ENCODE data around the gene SYNJ2BP.
"Not testable (repeated sequence)": the region's sequence is repeated elsewhere in the genome, so short reads cannot be mapped to it uniquely, and the experiment has no call there.

The SYNJ2BP gene

GRCh38 chr14:70416725-70417349 is at the start of gene SYNJ2BP:
Gene SYNJ2BP, minus strand, starts transcription at chr14:70417090. Its CDS starts 127 bp downstream, at chr14:70416963.
- peak; percentile 87 for DNase-seq

- DNase-seq = no peak
Observed at GRCh38 chr14:70454731-70455130, 37.8 kb upstream of the SYNJ2BP start.

GRCh38 chr14:70451874-70452273 is 35.0 kb upstream of the SYNJ2BP start, which contains the start of gene ADAM21:
Gene ADAM21, plus strand, starts transcription at chr14:70452174. Its CDS starts 5,326 bp downstream, at chr14:70457500.
- DNase-seq = no peak

GRCh38 chr14:70448633-70449340 is 31.9 kb upstream of the SYNJ2BP start:
- no peak for DNase-seq

GRCh38 chr14:70442750-70443149 is 25.9 kb upstream of the SYNJ2BP start:
- no peak for DNase-seq

GRCh38 chr14:70441641-70442040 is 24.8 kb upstream of the SYNJ2BP start:
- no peak for DNase-seq

GRCh38 chr14:70436867-70437266 is 20.0 kb upstream of the SYNJ2BP start:
- DNase-seq = no peak

- DNase-seq = not testable (repeated sequence)
Observed at GRCh38 chr14:70426555-70426954, 9.7 kb upstream of the SYNJ2BP start.

- DNase-seq = no peak
Observed at GRCh38 chr14:70425354-70425753, 8.5 kb upstream of the SYNJ2BP start.

GRCh38 chr14:70422538-70422937 is 5.6 kb upstream of the SYNJ2BP start:
- no peak for DNase-seq

GRCh38 chr14:70419270-70419931 is 2.5 kb upstream of the SYNJ2BP start:
- DNase-seq = not testable (repeated sequence)

GRCh38 chr14:70416338-70416724 is 559 bp downstream of the SYNJ2BP start:
- DNase-seq = peak; percentile 25

- no peak for DNase-seq
Observed at GRCh38 chr14:70415788-70416187, 1.1 kb downstream of the SYNJ2BP start.

GRCh38 chr14:70407621-70408020 is 9.3 kb downstream of the SYNJ2BP start:
- no peak for DNase-seq

GRCh38 chr14:70406216-70406615 is 10.7 kb downstream of the SYNJ2BP start:
- DNase-seq = not testable (repeated sequence)

- DNase-seq = not testable (repeated sequence)
Observed at GRCh38 chr14:70403335-70403734, 13.6 kb downstream of the SYNJ2BP start.

GRCh38 chr14:70401643-70402042 is 15.2 kb downstream of the SYNJ2BP start:
- DNase-seq = no peak

- no peak for DNase-seq
Observed at GRCh38 chr14:70398706-70399431, 18.0 kb downstream of the SYNJ2BP start.

GRCh38 chr14:70398280-70398679 is 18.6 kb downstream of the SYNJ2BP start:
- no peak for DNase-seq

- no peak for DNase-seq
Observed at GRCh38 chr14:70397746-70398145, 19.1 kb downstream of the SYNJ2BP start.

GRCh38 chr14:70394674-70395306 is 22.1 kb downstream of the SYNJ2BP start:
- DNase-seq = no peak

GRCh38 chr14:70392676-70393075 is 24.2 kb downstream of the SYNJ2BP start:
- no peak for DNase-seq
